HepG2 (cell line): ENCODE measurements around the gene HMX1. TPM values are rescaled to one million over a fixed set of nuclear protein-coding genes. Genes with fewer than 3 reads are reported as not detected.

Experiments
- ATAC-seq: fragments of 200-7000 bp; cut with Tn5 transposase; 3 replicates; pipeline ENCODE4 v1.9.1; 2020; ENCODE audit warnings: mild to moderate bottlenecking, moderate library complexity
- BruUV-seq: library from RNA; stranded (reverse); fragments of 400-500 nt; replicated peaks from 2 replicates; lab custom pipeline; 2021; lab: Mats Ljungman, UMichigan
- CTCF ChIA-PET: fragments of 300-600 bp; formaldehyde crosslinking; extraction: SDS; loops from one replicate; lab custom pipeline; 2021; ENCODE audit warnings: low total read pairs, inconsistent platforms, low intra/inter-chr PET ratio; lab: Yijun Ruan, JAX
- POLR2A ChIA-PET: fragments of 350-600 bp; sonication (Branson Sonifier 250); formaldehyde crosslinking; loops from one replicate; lab custom pipeline; 2020; ENCODE audit warnings: antibody characterized with exemption, inconsistent platforms; lab: Yijun Ruan, JAX
- DNase-seq: peaks from one replicate; pipeline ENCODE4 v3.0.0-alpha.2; 2015; ENCODE audit warnings: low spot score
- FAIRE-seq: peaks from 3 replicates; lab custom pipeline; 2011; peaks lifted over from hg19 to GRCh38; lab: Jason Lieb, UNC
- H2AFZ ChIP-seq: one replicate; pipeline ENCODE4 v1.6.1; 2011; ENCODE audit warnings: low read length, inconsistent platforms
- H3K27ac ChIP-seq: fragments of 300-600 bp; 3 replicates; pipeline ENCODE4 v1.8.0; 2011; ENCODE audit warnings: mixed run types, mild to moderate bottlenecking, mixed read lengths, low read length, inconsistent platforms; ENCODE audit not compliant: insufficient read depth; ENCODE audit errors: extremely low read length
- H3K27me3 ChIP-seq, 2 experiments: fragments of 200-600 bp in 1 of 2; 2 replicates in 1 of 2; 3 replicates in 1 of 2; pipeline versions ENCODE4 v1.6.0 to v1.8.0; 2011; ENCODE audit warnings: low read length in 2 of 2, mild to moderate bottlenecking in 2 of 2, moderate library complexity in 2 of 2, inconsistent platforms in 1 of 2; ENCODE audit not compliant: insufficient read depth in 2 of 2, control insufficient read depth in 1 of 2
- H3K36me3 ChIP-seq, 2 experiments: fragments of 200-600 bp in 1 of 2; replicated peaks in 1 of 2; 2 replicates in 1 of 2; 3 replicates in 1 of 2; pipeline versions ENCODE4 v1.5.1 to v1.8.0; 2011; ENCODE audit warnings: low read length in 2 of 2, inconsistent platforms in 1 of 2; ENCODE audit not compliant: insufficient read depth in 2 of 2, control insufficient read depth in 1 of 2
- H3K4me1 ChIP-seq: 2 replicates; pipeline ENCODE4 v1.5.1; 2012; ENCODE audit warnings: low read length, inconsistent platforms; ENCODE audit not compliant: insufficient read depth
- H3K4me2 ChIP-seq: 2 replicates; pipeline ENCODE4 v1.6.0; 2011; ENCODE audit warnings: low read depth, low read length, inconsistent platforms
- H3K4me3 ChIP-seq, 3 experiments: fragments of 200-600 bp in 1 of 3; sonication (generic), shearing (Covaris generic) in 1 of 3; replicated peaks in 1 of 3; 2 replicates each; pipeline ENCODE4 v1.5.1; 2011 to 2016; ENCODE audit warnings: low read length in 3 of 3, inconsistent platforms in 2 of 3, low read depth in 2 of 3, mild to moderate bottlenecking in 2 of 3, control low read depth in 1 of 3, mixed read lengths in 1 of 3; ENCODE audit not compliant: insufficient read depth in 1 of 3
- H3K79me2 ChIP-seq: one replicate; pipeline ENCODE4 v1.6.1; 2011; ENCODE audit warnings: low read length, inconsistent platforms; ENCODE audit not compliant: insufficient read depth
- H3K9ac ChIP-seq: 2 replicates; pipeline ENCODE4 v1.6.0; 2011; ENCODE audit warnings: mild to moderate bottlenecking, low read depth, low read length, inconsistent platforms; ENCODE audit not compliant: insufficient read depth
- H3K9me3 ChIP-seq: 2 replicates; pipeline ENCODE4 v1.5.1; 2012; ENCODE audit warnings: mild to moderate bottlenecking, low read length
- H4K20me1 ChIP-seq: 2 replicates; pipeline ENCODE4 v1.6.0; 2011; ENCODE audit warnings: inconsistent platforms, mild to moderate bottlenecking, low read length, moderate library complexity; ENCODE audit not compliant: insufficient read depth
- ATRX ChIP-seq: sonication (generic); formaldehyde crosslinking; IDR thresholded peaks from 2 replicates; pipeline ENCODE4 v1.4.0; 2020; ENCODE audit warnings: missing genetic modification reagents, borderline replicate concordance
- HMG20B ChIP-seq: conservative IDR thresholded peaks from 2 replicates; pipeline ENCODE4 v1.6.1; 2016; ENCODE audit warnings: missing genetic modification reagents, missing compliant biosample characterization
- HNRNPH1 ChIP-seq: fragments of 200-400 bp; formaldehyde crosslinking; optimal IDR thresholded peaks from 2 replicates; pipeline ENCODE3; 2017; ENCODE audit warnings: mild to moderate bottlenecking, low read depth, low read length
- KDM5B ChIP-seq: sonication (generic); formaldehyde crosslinking; IDR thresholded peaks from 2 replicates; pipeline ENCODE4 v1.4.0; 2020; ENCODE audit warnings: missing genetic modification reagents, mild to moderate bottlenecking, borderline replicate concordance
- MTA1 ChIP-seq: sonication (generic); formaldehyde crosslinking; IDR thresholded peaks from 2 replicates; pipeline ENCODE4 v1.4.0; 2020; ENCODE audit warnings: missing genetic modification reagents, mild to moderate bottlenecking, borderline replicate concordance
- SIN3B ChIP-seq: fragments of 150-350 bp; IDR thresholded peaks from 2 replicates; pipeline ENCODE4 v1.6.1; 2014; ENCODE audit warnings: low read length
- SIX1 ChIP-seq: sonication (generic); formaldehyde crosslinking; IDR thresholded peaks from 2 replicates; pipeline ENCODE4 v1.4.0; 2020; ENCODE audit warnings: missing genetic modification reagents, borderline replicate concordance
- U2AF1 ChIP-seq: fragments of 200-400 bp; formaldehyde crosslinking; optimal IDR thresholded peaks from 2 replicates; pipeline ENCODE3; 2017; ENCODE audit warnings: mild to moderate bottlenecking, low read depth, low read length
- ZNF263 ChIP-seq: sonication (generic); formaldehyde crosslinking; IDR thresholded peaks from 2 replicates; pipeline ENCODE4 v1.4.0; 2020; ENCODE audit warnings: missing genetic modification reagents
- ZNF530 ChIP-seq: sonication (generic); formaldehyde crosslinking; IDR thresholded peaks from 2 replicates; pipeline ENCODE4 v1.5.0; 2020; ENCODE audit warnings: low read depth, mild to moderate bottlenecking, missing genetic modification reagents
- ZSCAN9 ChIP-seq: IDR thresholded peaks from 2 replicates; pipeline ENCODE4 v1.6.1; 2016; ENCODE audit warnings: borderline replicate concordance
- WGBS: methylation state at CpG from one replicate; pipeline ENCODE4 v1.1.6; 2017; ENCODE audit warnings: low lambda C conversion rate; 5-methylcytosine and 5-hydroxymethylcytosine counted together
- in situ Hi-C: cut with HindIII; loops from 2 replicates; pipeline ENCODE4 v1.10.0; 2017; ENCODE audit warnings: low pct_unique_long_range_greater_than_20kb; ENCODE audit not compliant: extremely low pct_ligation_motif_present
- intact Hi-C: fragments of 100-400 bp; cut with micrococcal nuclease; formaldehyde crosslinking; loops from one replicate; pipeline ENCODE4 v1.10.0; 2022; ENCODE audit not compliant: unreplicated experiment
- polyA plus RNA-seq, 8 experiments: library from polyadenylated mRNA; depleted of rRNA in 3 of 8; stranded (reverse) in 7 of 8; unstranded in 1 of 8; fragments of >200 nt; fragmentation: Illumina TruSeq in 4 of 8; extraction: Trizol in 4 of 8; gene quantifications; 2 replicates each; pipeline versions ENCODE4 v1.2.1 to v1.2.3, GENCODE V29; 2011 to 2016; ENCODE audit warnings: low read depth in 4 of 8, missing spikeins in 1 of 8, mixed read lengths in 1 of 8; ENCODE audit not compliant: insufficient read depth in 1 of 8
- total RNA-seq, 5 experiments: library from RNA; depleted of rRNA; stranded (reverse); fragments of >200 nt; fragmentation: Illumina TruSeq; extraction: Trizol; gene quantifications; 2 replicates each; pipeline ENCODE4 v1.2.3, GENCODE V29; 2016; ENCODE audit warnings: low read depth in 1 of 5
- TF ChIP-seq, protein P1 (sequence below): sonication (generic); formaldehyde crosslinking; IDR thresholded peaks from 2 replicates; pipeline ENCODE4 v1.8.0; 2022; ENCODE audit warnings: mild to moderate bottlenecking, missing genetic modification reagents
- TF ChIP-seq, protein P2 (sequence below): sonication (generic); formaldehyde crosslinking; IDR thresholded peaks from 2 replicates; pipeline ENCODE4 v1.4.0; 2020; ENCODE audit warnings: mild to moderate bottlenecking, missing genetic modification reagents
- TF ChIP-seq, protein P3 (sequence below): IDR thresholded peaks from 2 replicates; pipeline ENCODE4 v1.4.0; 2020; ENCODE audit warnings: mild to moderate bottlenecking, missing genetic modification reagents
- TF ChIP-seq, protein P4 (sequence below): sonication (generic); formaldehyde crosslinking; IDR thresholded peaks from 2 replicates; pipeline ENCODE4 v1.5.1; 2020; ENCODE audit warnings: mild to moderate bottlenecking, moderate library complexity, missing genetic modification reagents
- TF ChIP-seq, protein P5 (sequence below): IDR thresholded peaks from 2 replicates; pipeline ENCODE4 v1.6.1; 2016

The HMX1 gene
- total and polyA plus RNA-seq, 2 of the 13 experiments (the other 11 are each of a cell fraction or from before 2014, with no cell fraction given), result not detected

GRCh38 chr4:8864912-8865680 lies 6.5 kb downstream of the HMX1 start:
- DNase-seq (no peak), ATAC-seq (no peak), FAIRE-seq (no peak)
- intact Hi-C loops, result no loop called here
- no peak overlapping the region for H3K4me2 ChIP-seq
- in situ Hi-C loops, result no loop called here
- ChIA-PET CTCF (no interaction called here), POLR2A (no interaction called here)
- no peaks in the 10 kb centered on the region for H3K4me1 ChIP-seq
- H3K27me3 ChIP-seq, result peaks cover 5 to 78% of the 10 kb centered on the region in 2 experiments; a peak in 3 of 5 replicates
- 3% methylated on average over 6 of the region's 32 CpGs for WGBS
- no peaks in the 10 kb centered on the region for H4K20me1 ChIP-seq
- no peak overlapping the region for H2AFZ ChIP-seq
- no peak overlapping the region for H3K9ac ChIP-seq
- H3K4me3 ChIP-seq, result no peak overlapping the region
- no peaks in the 10 kb centered on the region for H3K9me3 ChIP-seq
- BruUV-seq, result no TSS peak
- no peaks in the 10 kb centered on the region for H3K36me3 ChIP-seq
- H3K27ac ChIP-seq, result no peak overlapping the region
- H3K79me2 ChIP-seq, result no peaks in the 10 kb centered on the region
- TF ChIP-seq SIN3B (no peak), ZSCAN9 (no peak), MTA1 (no peak), HNRNPH1 (no peak), HMG20B (CRISPR knock-in tag) (no peak), U2AF1 (no peak), ZNF263 (CRISPR knock-in tag) (no peak), ATRX (no peak), SIX1 (CRISPR knock-in tag) (no peak), KDM5B (CRISPR knock-in tag) (no peak), ZNF530 (CRISPR knock-in tag) (no peak)
- TF ChIP-seq, protein P1, sequence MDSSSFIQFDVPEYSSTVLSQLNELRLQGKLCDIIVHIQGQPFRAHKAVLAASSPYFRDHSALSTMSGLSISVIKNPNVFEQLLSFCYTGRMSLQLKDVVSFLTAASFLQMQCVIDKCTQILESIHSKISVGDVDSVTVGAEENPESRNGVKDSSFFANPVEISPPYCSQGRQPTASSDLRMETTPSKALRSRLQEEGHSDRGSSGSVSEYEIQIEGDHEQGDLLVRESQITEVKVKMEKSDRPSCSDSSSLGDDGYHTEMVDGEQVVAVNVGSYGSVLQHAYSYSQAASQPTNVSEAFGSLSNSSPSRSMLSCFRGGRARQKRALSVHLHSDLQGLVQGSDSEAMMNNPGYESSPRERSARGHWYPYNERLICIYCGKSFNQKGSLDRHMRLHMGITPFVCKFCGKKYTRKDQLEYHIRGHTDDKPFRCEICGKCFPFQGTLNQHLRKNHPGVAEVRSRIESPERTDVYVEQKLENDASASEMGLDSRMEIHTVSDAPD (CRISPR knock-in tag), result no peak
- TF ChIP-seq, protein P2, sequence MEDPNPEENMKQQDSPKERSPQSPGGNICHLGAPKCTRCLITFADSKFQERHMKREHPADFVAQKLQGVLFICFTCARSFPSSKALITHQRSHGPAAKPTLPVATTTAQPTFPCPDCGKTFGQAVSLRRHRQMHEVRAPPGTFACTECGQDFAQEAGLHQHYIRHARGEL (CRISPR knock-in tag), result no peak
- TF ChIP-seq, protein P3, sequence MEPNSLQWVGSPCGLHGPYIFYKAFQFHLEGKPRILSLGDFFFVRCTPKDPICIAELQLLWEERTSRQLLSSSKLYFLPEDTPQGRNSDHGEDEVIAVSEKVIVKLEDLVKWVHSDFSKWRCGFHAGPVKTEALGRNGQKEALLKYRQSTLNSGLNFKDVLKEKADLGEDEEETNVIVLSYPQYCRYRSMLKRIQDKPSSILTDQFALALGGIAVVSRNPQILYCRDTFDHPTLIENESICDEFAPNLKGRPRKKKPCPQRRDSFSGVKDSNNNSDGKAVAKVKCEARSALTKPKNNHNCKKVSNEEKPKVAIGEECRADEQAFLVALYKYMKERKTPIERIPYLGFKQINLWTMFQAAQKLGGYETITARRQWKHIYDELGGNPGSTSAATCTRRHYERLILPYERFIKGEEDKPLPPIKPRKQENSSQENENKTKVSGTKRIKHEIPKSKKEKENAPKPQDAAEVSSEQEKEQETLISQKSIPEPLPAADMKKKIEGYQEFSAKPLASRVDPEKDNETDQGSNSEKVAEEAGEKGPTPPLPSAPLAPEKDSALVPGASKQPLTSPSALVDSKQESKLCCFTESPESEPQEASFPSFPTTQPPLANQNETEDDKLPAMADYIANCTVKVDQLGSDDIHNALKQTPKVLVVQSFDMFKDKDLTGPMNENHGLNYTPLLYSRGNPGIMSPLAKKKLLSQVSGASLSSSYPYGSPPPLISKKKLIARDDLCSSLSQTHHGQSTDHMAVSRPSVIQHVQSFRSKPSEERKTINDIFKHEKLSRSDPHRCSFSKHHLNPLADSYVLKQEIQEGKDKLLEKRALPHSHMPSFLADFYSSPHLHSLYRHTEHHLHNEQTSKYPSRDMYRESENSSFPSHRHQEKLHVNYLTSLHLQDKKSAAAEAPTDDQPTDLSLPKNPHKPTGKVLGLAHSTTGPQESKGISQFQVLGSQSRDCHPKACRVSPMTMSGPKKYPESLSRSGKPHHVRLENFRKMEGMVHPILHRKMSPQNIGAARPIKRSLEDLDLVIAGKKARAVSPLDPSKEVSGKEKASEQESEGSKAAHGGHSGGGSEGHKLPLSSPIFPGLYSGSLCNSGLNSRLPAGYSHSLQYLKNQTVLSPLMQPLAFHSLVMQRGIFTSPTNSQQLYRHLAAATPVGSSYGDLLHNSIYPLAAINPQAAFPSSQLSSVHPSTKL (CRISPR knock-in tag), result no peak
- TF ChIP-seq, protein P4, sequence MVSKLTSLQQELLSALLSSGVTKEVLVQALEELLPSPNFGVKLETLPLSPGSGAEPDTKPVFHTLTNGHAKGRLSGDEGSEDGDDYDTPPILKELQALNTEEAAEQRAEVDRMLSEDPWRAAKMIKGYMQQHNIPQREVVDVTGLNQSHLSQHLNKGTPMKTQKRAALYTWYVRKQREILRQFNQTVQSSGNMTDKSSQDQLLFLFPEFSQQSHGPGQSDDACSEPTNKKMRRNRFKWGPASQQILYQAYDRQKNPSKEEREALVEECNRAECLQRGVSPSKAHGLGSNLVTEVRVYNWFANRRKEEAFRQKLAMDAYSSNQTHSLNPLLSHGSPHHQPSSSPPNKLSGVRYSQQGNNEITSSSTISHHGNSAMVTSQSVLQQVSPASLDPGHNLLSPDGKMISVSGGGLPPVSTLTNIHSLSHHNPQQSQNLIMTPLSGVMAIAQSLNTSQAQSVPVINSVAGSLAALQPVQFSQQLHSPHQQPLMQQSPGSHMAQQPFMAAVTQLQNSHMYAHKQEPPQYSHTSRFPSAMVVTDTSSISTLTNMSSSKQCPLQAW (CRISPR knock-in tag), result no peak
- TF ChIP-seq, protein P5, sequence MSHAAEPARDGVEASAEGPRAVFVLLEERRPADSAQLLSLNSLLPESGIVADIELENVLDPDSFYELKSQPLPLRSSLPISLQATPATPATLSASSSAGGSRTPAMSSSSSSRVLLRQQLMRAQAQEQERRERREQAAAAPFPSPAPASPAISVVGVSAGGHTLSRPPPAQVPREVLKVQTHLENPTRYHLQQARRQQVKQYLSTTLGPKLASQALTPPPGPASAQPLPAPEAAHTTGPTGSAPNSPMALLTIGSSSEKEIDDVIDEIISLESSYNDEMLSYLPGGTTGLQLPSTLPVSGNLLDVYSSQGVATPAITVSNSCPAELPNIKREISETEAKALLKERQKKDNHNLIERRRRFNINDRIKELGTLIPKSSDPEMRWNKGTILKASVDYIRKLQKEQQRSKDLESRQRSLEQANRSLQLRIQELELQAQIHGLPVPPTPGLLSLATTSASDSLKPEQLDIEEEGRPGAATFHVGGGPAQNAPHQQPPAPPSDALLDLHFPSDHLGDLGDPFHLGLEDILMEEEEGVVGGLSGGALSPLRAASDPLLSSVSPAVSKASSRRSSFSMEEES (CRISPR knock-in tag), result no peak
